GM23248 (cell line): ENCODE results near the gene ASPSCR1.

ENCODE experiments used
- EZH2 ChIP-seq: fragments of 200-600 bp; sonication (generic); IDR thresholded peaks from 2 replicates; pipeline ENCODE4 v1.6.1; 2018; ENCODE audit warnings: antibody characterized with exemption, mild to moderate bottlenecking; ENCODE audit not compliant: insufficient read depth, poor library complexity, severe bottlenecking
- EZH2phosphoT487 ChIP-seq: fragments of 200-600 bp; sonication (generic); IDR thresholded peaks from 2 replicates; pipeline ENCODE4 v1.6.1; 2018; ENCODE audit warnings: antibody characterized with exemption, moderate library complexity, mild to moderate bottlenecking, low read depth; ENCODE audit not compliant: insufficient read depth

DNA sequence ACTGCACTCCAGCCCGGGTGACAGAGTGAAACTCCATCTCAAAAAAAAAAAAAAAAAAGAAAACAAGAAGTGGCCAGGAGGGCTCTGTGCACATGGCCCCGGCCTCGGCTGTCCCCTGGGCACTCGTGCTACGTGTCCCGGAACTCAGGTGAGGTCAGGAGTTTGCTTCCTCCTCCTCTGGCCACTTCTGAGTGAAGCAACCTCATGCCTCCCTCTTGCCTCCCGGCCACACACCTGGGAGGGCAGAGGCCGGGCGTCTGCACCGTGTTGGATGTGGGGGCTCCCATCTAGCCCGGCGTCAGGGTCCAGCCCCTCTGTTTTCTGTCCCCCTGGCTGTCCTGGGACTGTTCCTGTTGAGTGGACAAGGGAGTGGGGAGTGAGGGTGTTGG lies 22.2 kb downstream of the ASPSCR1 start:
- TF ChIP-seq EZH2phosphoT487 (no peak), EZH2 (no peak)
